Endothelial cell (in vitro differentiated cells): ENCODE results near the gene CREBRF. TPM values are rescaled to one million over a fixed set of nuclear protein-coding genes. Genes with fewer than 3 reads are reported as not detected.

ENCODE experiments used
- DNase-seq: peaks from one replicate; pipeline ENCODE4 v3.0.0; 2021; ENCODE audit warnings: low spot score
- H3K27ac Mint-ChIP-seq: one replicate; pipeline ENCODE4 v1.8.0; 2021; ENCODE audit warnings: mixed read lengths, inconsistent platforms; ENCODE audit not compliant: unreplicated experiment
- H3K27me3 Mint-ChIP-seq: one replicate; pipeline ENCODE4 v1.8.0; 2021; ENCODE audit warnings: mild to moderate bottlenecking, moderate library complexity, mixed read lengths, inconsistent platforms; ENCODE audit not compliant: unreplicated experiment
- H3K36me3 Mint-ChIP-seq: one replicate; pipeline ENCODE4 v1.8.0; 2021; ENCODE audit warnings: mild to moderate bottlenecking, low read depth, mixed read lengths, inconsistent platforms; ENCODE audit not compliant: unreplicated experiment
- H3K4me1 Mint-ChIP-seq: one replicate; pipeline ENCODE4 v1.8.0; 2021; ENCODE audit warnings: mild to moderate bottlenecking, mixed read lengths, inconsistent platforms; ENCODE audit not compliant: unreplicated experiment
- H3K4me3 Mint-ChIP-seq: one replicate; pipeline ENCODE4 v1.8.0; 2021; ENCODE audit warnings: mild to moderate bottlenecking, mixed read lengths, inconsistent platforms; ENCODE audit not compliant: unreplicated experiment
- H3K9me3 Mint-ChIP-seq: one replicate; pipeline ENCODE4 v1.8.0; 2021; ENCODE audit warnings: mixed read lengths, inconsistent platforms; ENCODE audit not compliant: unreplicated experiment
- CTCF ChIP-seq: fragments of 200-600 bp; sonication (generic); IDR thresholded peaks from one replicate; pipeline ENCODE4 v1.5.0; 2021; ENCODE audit warnings: antibody characterized with exemption; ENCODE audit not compliant: unreplicated experiment
- total RNA-seq: library from RNA; stranded (reverse); fragmentation: NEBNext Ultra II Directional; extraction: Animal tissue kit (Norgen Biotek cat#: 25700); gene quantifications from one replicate; pipeline ENCODE4 v1.2.1, GENCODE V29; 2021; ENCODE audit not compliant: unreplicated experiment

Gene CREBRF
- total RNA-seq, 1 donor from 2014 or later = 19.9 TPM

GRCh38 chr5:173139631-173140030 is 83.5 kb downstream of the CREBRF start:
- Mint-ChIP-seq H3K27ac (no peak overlapping the region), H3K4me3 (no peak overlapping the region), H3K27me3 (peaks cover under 1% of the 10 kb centered on the region), H3K4me1 (no peaks in the 10 kb centered on the region), H3K9me3 (no peaks in the 10 kb centered on the region), H3K36me3 (no peaks in the 10 kb centered on the region)
- TF ChIP-seq CTCF = no peak
- DNase-seq = no peak

- Mint-ChIP-seq H3K36me3 (no peaks in the 10 kb centered on the region), H3K4me1 (no peaks in the 10 kb centered on the region), H3K27ac (no peak overlapping the region), H3K27me3 (peaks cover 2% of the 10 kb centered on the region), H3K9me3 (no peaks in the 10 kb centered on the region), H3K4me3 (no peak overlapping the region)
- TF ChIP-seq CTCF = no peak
- DNase-seq = no peak
Measured at GRCh38 chr5:173140769-173141168, 84.6 kb downstream of the CREBRF start.

- no peaks in the 10 kb centered on the region for H3K9me3 Mint-ChIP-seq
- no peak for TF ChIP-seq CTCF
- H3K27ac Mint-ChIP-seq = no peak overlapping the region
- DNase-seq = no peak
- no peak overlapping the region for H3K4me3 Mint-ChIP-seq
- no peaks in the 10 kb centered on the region for H3K4me1 Mint-ChIP-seq
- peaks cover 2% of the 10 kb centered on the region for H3K27me3 Mint-ChIP-seq
- H3K36me3 Mint-ChIP-seq = peaks cover 5% of the 10 kb centered on the region
Measured at GRCh38 chr5:173143567-173143966, 87.4 kb downstream of the CREBRF start.

GRCh38 chr5:173144200-173145176 is 88.3 kb downstream of the CREBRF start, which contains the start of gene BNIP1:
BNIP1 (plus strand) TSS chr5:173144531; CDS start chr5:173144546, 15 bp downstream.
- Mint-ChIP-seq H3K4me3 (peak within 1 kb of the TSS; percentile 98), H3K4me1 (no peaks in the 10 kb centered on the region), H3K27ac (peak within 1 kb of the TSS; percentile 92), H3K9me3 (no peaks in the 10 kb centered on the region), H3K36me3 (peaks cover 11% of the 10 kb centered on the region), H3K27me3 (peaks cover 2% of the 10 kb centered on the region)
- peak; percentile 77 for TF ChIP-seq CTCF
- DNase-seq = peak; percentile 99

- H3K4me3 Mint-ChIP-seq = no peak overlapping the region
- H3K4me1 Mint-ChIP-seq = no peaks in the 10 kb centered on the region
- DNase-seq = no peak
- H3K27me3 Mint-ChIP-seq = peaks cover 2% of the 10 kb centered on the region
- H3K27ac Mint-ChIP-seq = no peak overlapping the region
- no peaks in the 10 kb centered on the region for H3K9me3 Mint-ChIP-seq
- no peak for TF ChIP-seq CTCF
- peaks cover 11% of the 10 kb centered on the region for H3K36me3 Mint-ChIP-seq
Measured at GRCh38 chr5:173148354-173148753, 92.2 kb downstream of the CREBRF start.
